ENCODE data around the gene HEBP2.

DNA sequence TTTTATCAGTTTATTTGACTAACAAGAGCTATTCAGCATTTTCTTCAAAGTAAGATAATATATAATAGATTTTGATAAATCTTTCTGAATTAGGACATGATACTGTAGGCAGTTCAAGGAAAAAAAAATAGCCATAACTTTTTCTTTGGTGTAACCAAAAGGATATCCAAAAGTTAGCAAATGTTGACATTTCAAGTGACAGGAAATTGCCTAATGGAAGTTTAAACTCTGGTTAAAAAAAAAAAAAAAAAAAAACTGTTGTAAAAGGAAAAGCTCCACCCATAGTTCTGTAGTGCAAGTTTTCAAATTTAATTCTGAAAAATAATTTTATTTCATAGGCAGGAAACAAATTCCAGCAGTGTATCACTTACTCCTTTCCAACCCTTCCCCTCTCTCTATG lies 18.8 kb downstream of the HEBP2 start:
- no peak for TF ChIP-seq EZH2 (IDR thresholded peaks at IDR 0.05; ENCODE audit: borderline replicate concordance, low read depth, low read length, severe bottlenecking)
- no peak for TF ChIP-seq POLR2AphosphoS5 (IDR thresholded peaks at IDR 0.05; ENCODE audit: insufficient read depth, low read depth, low read length)
- TF ChIP-seq, protein P1, sequence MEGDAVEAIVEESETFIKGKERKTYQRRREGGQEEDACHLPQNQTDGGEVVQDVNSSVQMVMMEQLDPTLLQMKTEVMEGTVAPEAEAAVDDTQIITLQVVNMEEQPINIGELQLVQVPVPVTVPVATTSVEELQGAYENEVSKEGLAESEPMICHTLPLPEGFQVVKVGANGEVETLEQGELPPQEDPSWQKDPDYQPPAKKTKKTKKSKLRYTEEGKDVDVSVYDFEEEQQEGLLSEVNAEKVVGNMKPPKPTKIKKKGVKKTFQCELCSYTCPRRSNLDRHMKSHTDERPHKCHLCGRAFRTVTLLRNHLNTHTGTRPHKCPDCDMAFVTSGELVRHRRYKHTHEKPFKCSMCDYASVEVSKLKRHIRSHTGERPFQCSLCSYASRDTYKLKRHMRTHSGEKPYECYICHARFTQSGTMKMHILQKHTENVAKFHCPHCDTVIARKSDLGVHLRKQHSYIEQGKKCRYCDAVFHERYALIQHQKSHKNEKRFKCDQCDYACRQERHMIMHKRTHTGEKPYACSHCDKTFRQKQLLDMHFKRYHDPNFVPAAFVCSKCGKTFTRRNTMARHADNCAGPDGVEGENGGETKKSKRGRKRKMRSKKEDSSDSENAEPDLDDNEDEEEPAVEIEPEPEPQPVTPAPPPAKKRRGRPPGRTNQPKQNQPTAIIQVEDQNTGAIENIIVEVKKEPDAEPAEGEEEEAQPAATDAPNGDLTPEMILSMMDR (IDR thresholded peaks at IDR 0.05; ENCODE audit: extremely low read depth in 1 of 2, insufficient read depth in 1 of 2, low read depth in 1 of 2, low read length in 2 of 2) = no peak
- TF ChIP-seq, protein P2, sequence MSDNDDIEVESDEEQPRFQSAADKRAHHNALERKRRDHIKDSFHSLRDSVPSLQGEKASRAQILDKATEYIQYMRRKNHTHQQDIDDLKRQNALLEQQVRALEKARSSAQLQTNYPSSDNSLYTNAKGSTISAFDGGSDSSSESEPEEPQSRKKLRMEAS (IDR thresholded peaks at IDR 0.05; ENCODE audit: insufficient read depth, insufficient read length) = no peak
- no peak for TF ChIP-seq POLR2A (IDR thresholded peaks at IDR 0.05; ENCODE audit: low read depth, low read length)

All from endothelial cell of umbilical vein (primary cell).